Neural progenitor cell (in vitro differentiated cells): ENCODE data around the gene RBM6.

Experiments
- EZH2 ChIP-seq: fragments of 200-600 bp; sonication (generic); IDR thresholded peaks from 2 replicates; pipeline ENCODE4 v1.6.1; 2017; ENCODE audit warnings: antibody characterized with exemption, mild to moderate bottlenecking, moderate library complexity
- TF ChIP-seq, protein P1 (sequence below): fragments of 200-600 bp; sonication (generic); IDR thresholded peaks from 2 replicates; pipeline ENCODE4 v1.5.1; 2017; ENCODE audit warnings: antibody characterized with exemption, mild to moderate bottlenecking

GRCh38 chr3:50044976-50045375 is 105.0 kb downstream of the RBM6 start:
- TF ChIP-seq, protein P1, sequence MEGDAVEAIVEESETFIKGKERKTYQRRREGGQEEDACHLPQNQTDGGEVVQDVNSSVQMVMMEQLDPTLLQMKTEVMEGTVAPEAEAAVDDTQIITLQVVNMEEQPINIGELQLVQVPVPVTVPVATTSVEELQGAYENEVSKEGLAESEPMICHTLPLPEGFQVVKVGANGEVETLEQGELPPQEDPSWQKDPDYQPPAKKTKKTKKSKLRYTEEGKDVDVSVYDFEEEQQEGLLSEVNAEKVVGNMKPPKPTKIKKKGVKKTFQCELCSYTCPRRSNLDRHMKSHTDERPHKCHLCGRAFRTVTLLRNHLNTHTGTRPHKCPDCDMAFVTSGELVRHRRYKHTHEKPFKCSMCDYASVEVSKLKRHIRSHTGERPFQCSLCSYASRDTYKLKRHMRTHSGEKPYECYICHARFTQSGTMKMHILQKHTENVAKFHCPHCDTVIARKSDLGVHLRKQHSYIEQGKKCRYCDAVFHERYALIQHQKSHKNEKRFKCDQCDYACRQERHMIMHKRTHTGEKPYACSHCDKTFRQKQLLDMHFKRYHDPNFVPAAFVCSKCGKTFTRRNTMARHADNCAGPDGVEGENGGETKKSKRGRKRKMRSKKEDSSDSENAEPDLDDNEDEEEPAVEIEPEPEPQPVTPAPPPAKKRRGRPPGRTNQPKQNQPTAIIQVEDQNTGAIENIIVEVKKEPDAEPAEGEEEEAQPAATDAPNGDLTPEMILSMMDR: no peak
- no peak for TF ChIP-seq EZH2
